DMS114 treated with DMSO at 0.1 percent for 48 hours (cell line): Measurements from ENCODE around the gene GIMAP1.

Experiments
- DNase-seq: peaks from one replicate; lab custom pipeline; 2025; ENCODE audit not compliant: unreplicated experiment; lab: John Stamatoyannopoulos, UW

The GIMAP1 gene

DNA sequence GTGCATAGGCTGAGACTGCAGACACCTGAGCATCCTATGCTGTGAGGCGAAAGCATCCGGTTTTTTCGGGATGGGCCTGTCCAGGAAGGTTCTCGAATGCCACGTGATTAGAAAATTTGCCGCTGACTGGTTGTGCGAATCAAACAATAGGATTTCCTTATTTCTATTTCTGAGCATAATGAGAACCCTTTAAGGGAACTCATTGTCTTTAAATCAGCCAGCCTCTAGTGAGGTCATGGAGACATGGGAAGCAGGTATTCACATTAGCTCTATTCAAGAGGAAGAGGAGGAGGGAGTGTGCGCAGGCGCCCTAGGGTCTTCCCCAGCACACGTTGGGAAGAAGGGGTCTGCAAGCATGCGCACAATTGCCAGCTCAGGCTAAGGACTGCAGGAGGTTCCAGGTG is 5.6 kb downstream of the GIMAP1 start:
- no peak for DNase-seq

DNA sequence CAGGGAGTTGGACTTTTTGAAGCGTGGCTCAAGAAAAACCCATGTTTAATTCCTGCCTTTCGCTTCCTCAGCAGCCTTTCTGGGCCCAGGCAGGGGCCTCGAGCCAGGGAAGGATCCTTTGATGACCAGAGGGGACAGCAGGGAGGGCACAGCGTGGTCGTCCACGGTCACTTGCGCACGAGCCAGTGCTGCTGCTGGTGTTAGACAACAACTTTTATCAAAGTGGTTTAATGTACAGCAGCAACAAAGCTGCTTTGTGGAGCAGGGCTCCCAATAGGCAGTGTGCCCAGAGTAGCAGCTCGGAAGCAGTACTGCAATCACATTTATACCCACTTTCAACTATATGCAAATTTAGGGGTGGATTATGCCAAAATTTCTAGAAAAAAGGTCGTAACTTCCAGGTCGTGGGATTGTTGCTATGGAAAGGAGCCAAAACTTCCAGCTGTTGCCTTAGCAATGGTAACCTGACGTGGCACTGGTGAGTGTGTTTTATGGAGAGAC is 6.1 kb downstream of the GIMAP1 start:
- DNase-seq = no peak

DNA sequence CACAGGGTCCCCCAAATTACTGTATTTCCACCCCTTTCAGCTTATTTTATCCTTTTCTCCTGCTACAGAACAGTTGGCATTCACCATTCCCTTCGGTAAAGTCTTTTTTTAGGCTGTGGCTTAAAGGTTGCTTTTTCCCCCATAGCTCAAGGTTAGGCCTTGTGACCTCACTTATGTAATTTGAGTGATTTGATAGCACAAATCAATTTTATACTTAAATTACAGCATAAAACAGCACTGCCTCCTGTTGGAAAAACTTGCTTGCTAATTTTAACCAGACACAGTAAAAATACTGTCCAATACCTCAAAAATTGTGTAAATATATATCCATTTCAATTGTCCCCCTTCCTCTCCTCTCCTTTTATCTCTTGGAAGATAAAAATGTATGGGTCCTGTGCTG is 7.1 kb downstream of the GIMAP1 start:
- no peak for DNase-seq

DNA sequence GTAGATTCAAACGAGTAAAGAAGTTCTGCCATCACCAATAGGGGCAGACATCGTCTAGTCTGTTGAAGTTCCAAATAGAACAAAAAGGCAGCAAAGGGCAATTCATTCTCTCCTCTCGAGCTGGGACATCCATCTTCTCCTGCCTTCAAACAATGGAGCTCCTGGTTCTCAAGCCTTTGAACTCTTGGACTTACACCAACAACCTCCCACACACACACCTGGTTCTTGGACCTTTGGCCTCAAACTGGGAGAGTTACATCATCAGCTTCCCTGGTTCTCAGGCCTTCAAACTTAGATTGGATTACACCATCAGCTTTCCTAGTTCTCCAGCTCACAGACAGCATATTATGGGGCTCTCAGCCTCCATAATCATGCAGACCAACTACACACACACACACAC is 11.0 kb downstream of the GIMAP1 start:
- no peak for DNase-seq

DNA sequence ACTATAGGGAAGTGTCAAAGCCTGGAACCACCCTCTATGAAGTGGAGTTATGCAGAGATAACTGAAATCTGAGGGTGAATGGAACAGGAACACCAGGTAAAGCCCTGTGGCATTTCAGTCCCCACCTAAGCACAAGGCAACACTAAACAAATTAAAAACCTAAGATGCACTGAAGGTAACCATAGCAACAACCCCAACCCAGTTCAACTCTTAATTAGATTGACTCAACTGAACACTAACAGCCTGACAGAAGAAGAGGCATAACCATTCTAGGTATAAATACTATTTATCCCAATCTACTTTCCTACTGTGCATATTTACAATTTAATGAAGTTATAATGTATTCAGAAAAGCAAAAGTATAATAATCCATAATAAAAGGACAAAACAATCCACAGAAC is 11.6 kb downstream of the GIMAP1 start:
- DNase-seq = no peak

DNA sequence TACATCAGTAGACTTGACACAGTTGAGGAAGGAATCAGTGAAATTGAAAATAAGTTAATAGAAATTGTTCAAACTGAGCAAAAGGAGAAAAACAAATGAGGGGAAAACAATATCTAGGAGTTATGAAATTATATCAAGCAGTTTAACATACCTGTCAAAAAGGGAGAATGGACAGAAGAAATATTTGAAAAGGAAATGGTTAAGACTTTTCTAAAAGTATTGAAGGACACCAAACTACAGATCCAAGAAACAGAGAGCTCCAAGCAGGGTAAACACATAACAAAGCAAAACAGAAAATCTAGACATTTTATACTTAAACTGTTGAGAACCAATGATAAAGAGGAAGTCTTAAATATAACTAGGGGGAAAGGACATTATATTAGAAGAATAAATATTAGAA is 12.2 kb downstream of the GIMAP1 start:
- DNase-seq = no peak

DNA sequence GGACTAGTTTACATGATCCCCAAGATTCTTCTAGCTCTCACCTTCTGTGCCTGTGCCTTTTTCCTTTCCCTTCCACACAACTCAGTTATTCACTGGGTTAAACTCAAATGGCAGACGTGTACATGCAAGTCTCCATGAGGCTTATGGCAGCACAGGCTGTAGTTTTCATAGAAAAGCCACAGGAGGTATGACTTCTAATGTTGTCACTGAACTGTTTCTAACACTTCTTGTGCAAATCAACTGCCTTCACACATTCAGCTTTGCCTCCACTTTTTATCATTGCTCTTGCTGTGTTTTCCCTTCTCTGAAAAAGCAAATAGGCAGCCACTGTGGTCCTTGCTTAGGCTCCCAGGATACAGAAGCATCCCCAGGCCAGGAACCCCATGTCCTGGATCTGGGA is 15.5 kb downstream of the GIMAP1 start:
- DNase-seq = no peak

DNA sequence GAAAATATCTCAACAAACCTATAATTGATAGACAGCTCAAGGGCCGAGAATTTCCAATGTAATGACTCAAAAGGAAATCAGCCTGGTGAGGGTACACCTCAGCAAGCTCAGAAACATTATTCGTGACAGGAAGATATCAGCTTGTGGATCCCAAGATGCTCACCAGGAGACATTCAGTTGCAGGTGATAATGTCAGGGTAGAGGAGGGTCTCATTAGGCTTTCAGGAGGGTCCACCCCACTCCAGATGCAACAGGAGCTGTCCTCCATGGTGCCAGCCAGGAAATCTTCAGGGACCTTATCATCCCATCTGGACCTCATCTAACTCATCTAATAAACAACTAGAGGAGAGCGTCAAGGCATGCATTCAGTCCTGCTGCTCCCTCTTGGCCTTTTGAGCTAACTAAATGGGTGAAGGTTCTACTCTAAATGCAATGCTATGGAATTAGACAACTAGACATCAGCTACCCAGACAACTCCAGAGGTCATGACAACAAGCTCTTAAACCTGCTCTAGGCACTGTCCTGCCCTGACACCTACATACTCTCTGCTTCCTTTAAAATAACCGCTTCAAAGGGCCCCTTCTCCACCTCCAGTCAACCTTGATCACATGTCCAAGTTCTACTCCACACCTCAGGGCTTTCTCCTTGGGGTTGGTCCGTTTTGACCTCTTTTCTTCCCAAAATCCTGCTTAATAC is 16.5 kb downstream of the GIMAP1 start:
- no peak for DNase-seq

DNA sequence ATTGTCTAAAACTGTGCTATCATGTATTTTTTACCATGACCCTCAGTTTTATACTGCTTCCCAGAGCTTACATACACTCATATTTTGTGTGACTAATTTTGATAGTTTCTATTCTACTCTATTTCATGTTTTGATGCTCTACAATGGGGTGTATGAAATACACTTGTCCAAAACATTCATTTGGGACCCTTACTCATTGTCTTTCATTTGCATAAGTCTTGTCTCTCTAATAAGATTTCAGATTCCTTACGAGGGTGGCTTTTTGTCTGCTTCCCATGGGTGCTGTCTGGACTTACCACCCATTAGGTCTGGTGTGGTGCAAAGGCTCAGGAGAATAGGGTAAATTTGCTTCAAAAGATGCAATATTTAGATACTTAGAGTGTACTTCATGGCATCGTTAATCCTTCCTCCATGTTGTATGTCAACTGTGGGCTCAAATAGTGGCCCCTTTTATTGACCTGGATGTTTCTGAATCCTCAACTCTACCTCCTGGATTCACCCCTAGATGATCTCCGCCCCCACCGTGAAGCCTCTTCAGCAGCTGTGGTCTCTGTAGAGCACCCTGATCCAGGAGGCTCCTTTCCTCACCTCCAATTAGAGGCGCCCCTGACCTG is 17.2 kb downstream of the GIMAP1 start:
- DNase-seq = no peak

DNA sequence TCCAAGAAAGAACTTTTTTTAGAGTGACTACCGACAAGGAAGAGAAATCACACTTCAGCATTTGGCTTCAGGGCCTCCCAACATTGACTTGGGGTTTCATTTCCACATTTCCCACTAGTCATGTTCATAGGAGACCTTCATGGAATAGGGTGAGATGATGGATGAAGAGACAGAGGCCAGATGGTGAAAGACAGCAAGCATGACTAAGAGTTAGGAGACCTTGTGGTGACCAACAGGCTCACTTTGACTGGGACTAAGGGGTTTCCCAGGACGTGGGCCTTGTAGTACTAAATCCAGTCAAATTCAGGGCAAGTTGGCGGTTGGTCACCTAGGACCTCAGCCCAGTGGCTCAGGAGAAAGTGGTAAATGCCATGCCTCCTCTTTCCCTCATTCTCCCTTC is 17.8 kb downstream of the GIMAP1 start:
- no peak for DNase-seq

DNA sequence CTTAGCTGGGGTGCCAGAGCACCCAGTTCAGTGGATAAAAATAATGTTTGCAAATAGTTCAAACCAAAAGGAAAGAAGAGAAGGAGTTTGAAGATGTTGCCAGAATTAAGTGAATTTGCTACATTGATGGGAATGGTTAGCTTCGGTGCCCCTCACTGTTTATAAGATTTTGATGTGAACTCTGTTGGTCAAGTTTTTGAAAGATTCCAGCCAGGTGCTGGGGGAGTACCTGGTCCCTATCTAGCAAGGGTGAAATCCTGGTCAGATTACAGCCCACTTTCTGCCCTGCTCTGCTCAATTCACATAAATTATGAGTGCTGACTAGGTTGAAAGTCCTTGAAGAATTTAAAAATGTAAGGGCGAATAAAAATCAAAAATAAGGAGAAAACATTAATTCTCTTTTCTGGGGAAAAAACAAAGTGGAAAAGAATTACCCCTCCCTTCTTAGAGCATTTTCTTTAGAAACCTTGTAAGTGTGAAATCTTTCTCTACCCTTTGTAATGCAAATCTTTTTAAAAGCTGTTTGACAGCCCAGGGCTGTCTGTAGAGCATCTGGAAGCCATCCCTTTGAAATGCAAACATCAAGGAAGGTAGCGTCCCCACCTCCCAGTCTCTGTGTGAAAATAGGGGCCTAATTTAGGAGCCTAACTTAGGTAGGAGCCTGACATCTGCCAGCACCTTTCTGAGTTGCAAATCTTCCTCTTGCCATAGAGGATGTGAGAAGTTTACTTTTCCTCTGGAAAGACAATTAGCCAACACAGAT is 19.4 kb downstream of the GIMAP1 start:
- no peak for DNase-seq

DNA sequence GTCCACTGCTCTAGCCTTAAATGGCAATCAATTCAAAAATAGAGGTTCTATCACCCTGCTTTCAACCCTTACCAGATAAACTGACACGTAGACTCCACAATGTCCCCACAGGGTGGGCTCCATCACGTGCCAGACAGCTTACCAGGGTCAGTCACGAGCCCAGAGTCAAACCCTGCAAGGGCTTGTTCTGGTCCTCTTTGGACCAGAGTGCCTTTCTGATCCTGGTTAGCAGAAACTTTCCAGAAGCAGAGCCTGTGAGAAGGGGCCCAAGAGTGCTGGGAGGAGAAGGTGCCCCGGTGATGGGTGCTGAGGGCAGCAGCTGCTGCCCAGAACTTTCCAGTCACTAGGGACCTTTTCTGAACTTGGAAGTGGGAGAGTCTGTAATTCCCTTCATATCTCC is 20.5 kb downstream of the GIMAP1 start:
- no peak for DNase-seq

DNA sequence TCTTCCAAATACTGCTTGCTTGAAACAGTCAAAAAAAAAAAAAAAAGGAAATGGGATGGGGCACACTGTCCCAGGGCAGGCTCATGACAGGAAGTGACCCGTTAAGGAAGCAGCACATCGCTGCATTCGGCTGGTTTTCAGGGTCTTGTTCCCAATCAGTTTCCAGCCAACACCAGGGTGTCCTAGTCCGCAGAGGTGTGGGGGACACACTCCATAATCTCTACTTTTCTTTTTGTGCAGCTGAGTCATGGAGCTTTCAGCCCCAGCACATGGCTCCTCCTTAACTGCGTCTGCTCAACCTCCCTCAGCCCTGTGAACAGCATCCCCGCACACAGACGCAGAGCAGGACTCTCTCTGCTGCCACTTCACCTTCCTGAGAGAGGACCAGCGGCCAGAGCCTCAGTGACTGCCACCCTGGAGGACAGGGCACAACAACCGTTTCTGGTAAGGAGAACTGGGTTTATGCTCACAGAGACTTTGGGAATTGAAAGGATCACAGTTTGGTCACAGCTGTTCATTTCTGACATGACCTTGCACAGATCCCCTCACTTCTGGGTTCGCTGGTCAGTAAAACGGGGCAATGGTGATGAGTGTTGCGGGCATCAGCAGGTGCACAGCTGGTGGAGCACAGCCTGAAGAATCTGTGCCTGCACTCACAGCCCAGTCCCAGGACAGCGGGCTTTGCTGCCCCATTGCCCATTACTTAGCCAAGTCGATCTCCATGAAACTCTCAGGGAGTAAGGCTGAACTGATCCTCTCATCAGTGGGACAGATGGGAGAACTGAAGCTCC is 21.0 kb downstream of the GIMAP1 start, which contains the start of gene GIMAP5:
TSS of gene GIMAP5 (plus strand) at position 154 of the 791 bp plus-strand sequence. CDS start 3,467 bp downstream, outside the sequence.
- no peak for DNase-seq

DNA sequence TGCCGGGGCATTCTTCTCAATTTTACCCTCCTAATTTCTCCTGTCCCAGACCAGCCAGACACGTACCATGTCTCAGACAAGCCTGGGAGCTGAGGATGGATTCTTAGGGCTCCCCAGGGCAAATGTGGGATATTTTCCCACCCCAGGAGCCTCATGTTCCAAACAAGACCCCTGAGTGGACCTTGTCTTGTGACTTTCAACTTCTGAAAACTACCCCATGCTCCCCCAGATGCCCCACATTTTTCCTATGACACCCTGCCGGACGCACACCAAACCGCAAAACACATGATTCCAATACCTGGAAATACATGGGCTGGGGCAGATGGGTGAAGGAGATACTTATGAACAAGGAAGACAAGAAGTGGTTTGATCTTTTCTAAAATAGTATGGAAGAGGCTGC is 21.7 kb downstream of the GIMAP1 start:
- DNase-seq = no peak

DNA sequence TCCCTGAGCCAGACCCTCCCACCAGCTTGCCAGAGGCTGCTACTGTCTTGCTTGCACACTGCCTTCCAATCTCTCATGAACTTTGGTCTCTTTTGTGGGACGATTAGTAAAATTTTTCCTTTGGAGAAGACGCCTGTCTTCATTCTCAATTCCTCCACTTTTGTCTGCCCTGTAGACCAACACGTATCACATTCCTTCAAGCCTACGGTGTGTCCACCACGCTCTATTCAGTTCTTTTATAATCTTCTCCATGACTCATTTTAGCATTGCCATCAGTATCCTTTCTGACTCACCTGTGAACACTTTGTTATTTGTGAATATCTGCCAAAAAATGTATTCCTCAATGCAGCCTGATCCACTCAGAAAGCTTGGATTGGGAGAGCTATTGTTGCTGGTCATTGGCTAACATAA is 22.2 kb downstream of the GIMAP1 start:
- DNase-seq = no peak

DNA sequence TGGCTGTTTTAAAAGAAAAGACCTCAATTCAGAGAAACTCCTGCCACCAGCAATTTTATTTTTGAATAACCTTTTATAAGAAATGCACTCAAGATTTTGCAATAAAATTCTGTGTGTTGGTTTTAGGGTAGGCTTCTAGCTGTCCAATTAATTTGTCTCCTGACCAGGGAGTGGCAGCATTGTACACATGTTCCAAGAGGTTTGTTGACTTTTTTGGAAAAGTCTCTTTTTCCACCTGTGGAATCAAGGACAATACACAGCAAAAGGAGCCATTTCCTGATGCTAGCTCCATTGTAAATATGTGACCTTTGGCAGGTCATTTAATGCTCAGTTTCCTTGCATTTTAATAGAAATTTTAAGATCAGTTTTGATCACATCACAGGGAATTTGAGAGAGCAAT is 22.6 kb downstream of the GIMAP1 start:
- no peak for DNase-seq

DNA sequence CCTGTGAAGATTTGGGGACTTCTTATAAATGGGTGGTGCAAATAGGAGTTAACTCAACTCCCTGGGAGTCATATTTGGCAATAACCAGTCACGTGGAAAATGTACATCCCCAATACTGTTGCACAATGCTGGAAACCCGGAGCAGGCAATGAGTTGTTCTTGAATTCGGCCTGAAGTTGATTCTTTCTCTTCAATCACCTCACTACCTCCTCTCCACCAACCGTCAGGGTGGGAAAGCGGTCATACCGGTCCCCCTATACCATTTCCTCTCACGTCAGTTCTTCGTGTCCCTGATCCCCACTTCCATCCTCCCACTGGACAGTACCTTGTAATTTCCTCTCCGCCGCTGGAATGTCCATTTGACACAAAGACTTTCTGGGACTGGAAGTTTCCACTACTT is 23.6 kb downstream of the GIMAP1 start:
- DNase-seq = no peak

DNA sequence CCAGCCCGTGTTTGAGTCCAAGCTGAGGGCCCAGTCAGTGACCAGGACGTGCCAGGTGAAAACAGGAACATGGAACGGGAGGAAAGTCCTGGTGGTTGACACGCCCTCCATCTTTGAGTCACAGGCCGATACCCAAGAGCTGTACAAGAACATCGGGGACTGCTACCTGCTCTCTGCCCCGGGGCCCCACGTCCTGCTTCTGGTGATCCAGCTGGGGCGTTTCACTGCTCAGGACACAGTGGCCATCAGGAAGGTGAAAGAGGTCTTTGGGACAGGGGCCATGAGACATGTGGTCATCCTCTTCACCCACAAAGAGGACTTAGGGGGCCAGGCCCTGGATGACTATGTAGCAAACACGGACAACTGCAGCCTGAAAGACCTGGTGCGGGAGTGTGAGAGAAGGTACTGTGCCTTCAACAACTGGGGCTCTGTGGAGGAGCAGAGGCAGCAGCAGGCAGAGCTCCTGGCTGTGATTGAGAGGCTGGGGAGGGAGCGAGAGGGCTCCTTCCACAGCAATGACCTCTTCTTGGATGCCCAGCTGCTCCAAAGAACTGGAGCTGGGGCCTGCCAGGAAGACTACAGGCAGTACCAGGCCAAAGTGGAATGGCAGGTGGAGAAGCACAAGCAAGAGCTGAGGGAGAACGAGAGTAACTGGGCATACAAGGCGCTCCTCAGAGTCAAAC is 26.0 kb downstream of the GIMAP1 start:
- DNase-seq = no peak

DNA sequence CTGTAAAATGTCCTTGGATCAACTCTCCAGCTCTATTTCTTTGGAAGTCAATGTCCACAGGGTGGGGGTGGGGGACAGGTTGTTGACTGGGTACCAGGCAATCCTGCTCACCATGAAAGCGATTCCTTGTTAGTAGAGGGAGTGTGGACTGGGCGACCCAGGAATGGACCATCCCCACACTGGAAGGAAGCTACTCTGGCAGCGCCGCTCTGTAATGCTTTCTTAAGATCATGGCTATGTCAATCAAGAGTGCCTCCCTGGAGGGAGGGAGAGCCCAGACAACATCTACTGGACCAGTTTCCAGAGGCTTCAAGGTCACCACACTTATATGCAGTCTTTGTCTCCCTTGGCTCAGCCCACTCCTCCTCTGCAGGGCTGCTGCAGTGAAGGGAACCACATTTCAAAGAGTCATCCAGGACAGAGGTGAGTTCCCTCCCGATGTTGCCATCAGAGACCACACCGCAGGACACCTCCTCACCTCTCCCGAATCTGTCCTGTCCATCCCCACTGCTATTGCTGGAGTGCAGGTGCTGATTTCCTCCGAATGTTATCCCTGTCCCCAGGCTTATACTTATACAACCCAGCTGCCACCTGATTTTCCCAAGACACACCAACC is 27.7 kb downstream of the GIMAP1 start:
- no peak for DNase-seq

DNA sequence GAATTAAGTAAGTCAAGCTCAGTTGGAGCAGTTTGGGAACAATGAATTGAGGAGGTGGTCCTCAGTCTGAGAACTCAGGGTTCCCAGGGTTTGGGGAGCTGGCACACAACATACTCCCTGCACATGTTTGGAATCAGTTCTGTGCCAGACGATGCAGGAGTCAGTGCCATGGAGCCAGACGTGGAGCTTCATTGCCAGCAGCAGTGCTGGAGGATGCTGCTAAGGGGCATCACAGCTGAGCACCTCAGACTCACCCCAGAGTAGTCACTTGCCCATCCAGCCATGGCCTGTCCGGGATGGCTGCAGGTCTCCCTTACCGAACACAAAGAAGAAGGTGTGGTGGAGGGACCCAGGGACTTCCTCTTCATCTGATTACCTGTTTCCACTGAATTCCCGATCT is 28.7 kb downstream of the GIMAP1 start:
- DNase-seq = no peak
